SU-DHL-6 (cell line): Measurements from ENCODE around the gene SCIMP.
"Not testable (repeated sequence)": the region's sequence is repeated elsewhere in the genome, so short reads cannot be mapped to it uniquely, and the experiment has no call there.

Experiments used
- H2AFZ ChIP-seq: fragments of 200-600 bp; sonication (generic); 2 replicates; pipeline ENCODE4 v1.6.1; 2014; ENCODE audit warnings: low read depth, mild to moderate bottlenecking, moderate library complexity, mixed read lengths, antibody characterized with exemption, low read length; ENCODE audit not compliant: severe bottlenecking
- H3F3A ChIP-seq: fragments of 200-600 bp; shearing (Covaris generic); 2 replicates; pipeline ENCODE4 v1.6.0; 2016; ENCODE audit warnings: antibody characterized with exemption, mild to moderate bottlenecking; ENCODE audit not compliant: insufficient read depth
- H3K27ac ChIP-seq: fragments of 200-600 bp; sonication (generic); 2 replicates; pipeline ENCODE4 v1.5.1; 2016; ENCODE audit warnings: low read depth, mild to moderate bottlenecking, low read length, moderate library complexity, mixed read lengths
- H3K27me3 ChIP-seq: fragments of 200-600 bp; sonication (generic), shearing (Covaris generic); 2 replicates; pipeline ENCODE4 v1.6.0; 2014; ENCODE audit warnings: mild to moderate bottlenecking, low read length
- H3K36me3 ChIP-seq: fragments of 200-600 bp; sonication (generic); 2 replicates; pipeline ENCODE4 v1.6.1; 2014; ENCODE audit warnings: mild to moderate bottlenecking, low read length, mixed read lengths
- H3K4me2 ChIP-seq: fragments of 300-600, 200-600 bp; shearing (Covaris generic), sonication (generic); 2 replicates; pipeline ENCODE4 v1.6.0; 2014; ENCODE audit warnings: low read length, low read depth, mild to moderate bottlenecking; ENCODE audit not compliant: poor library complexity, severe bottlenecking
- H3K4me3 ChIP-seq: fragments of 200-600 bp; sonication (generic); 2 replicates; pipeline ENCODE4 v1.5.1; 2014; ENCODE audit warnings: antibody characterized with exemption, low read length, mild to moderate bottlenecking, mixed read lengths; ENCODE audit not compliant: insufficient read depth, poor library complexity, severe bottlenecking
- H3K79me2 ChIP-seq: fragments of 200-600 bp; sonication (generic); 2 replicates; pipeline ENCODE4 v1.6.1; 2014; ENCODE audit warnings: mild to moderate bottlenecking, low read length, moderate library complexity; ENCODE audit not compliant: insufficient read depth
- H3K9ac ChIP-seq: fragments of 200-600 bp; sonication (generic); 2 replicates; pipeline ENCODE4 v1.7.0; 2014; ENCODE audit warnings: mild to moderate bottlenecking, low read length
- H3K9me2 ChIP-seq: fragments of 200-600 bp; sonication (generic); replicated peaks from 2 replicates; pipeline ENCODE4 v1.6.1; 2014; ENCODE audit warnings: low read length; ENCODE audit not compliant: insufficient read depth
- H3K9me3 ChIP-seq: fragments of 200-600 bp; sonication (generic); 2 replicates; pipeline ENCODE4 v1.6.1; 2014; ENCODE audit warnings: low read length, mixed read lengths; ENCODE audit not compliant: insufficient read depth
- H4K20me1 ChIP-seq: fragments of 200-600 bp; sonication (generic); 2 replicates; pipeline ENCODE4 v1.6.1; 2014; ENCODE audit warnings: low read depth, mild to moderate bottlenecking, antibody characterized with exemption, low read length, moderate library complexity, mixed read lengths
- EZH2phosphoT487 ChIP-seq: fragments of 200-600 bp; sonication (generic), shearing (Covaris generic); conservative IDR thresholded peaks from 2 replicates; pipeline ENCODE4 v1.6.1; 2018; ENCODE audit warnings: mild to moderate bottlenecking, antibody characterized with exemption, low read length, moderate library complexity, mixed read lengths
- TF ChIP-seq, protein P1 (sequence below): fragments of 200-600 bp; sonication (generic); IDR thresholded peaks from one replicate; pipeline ENCODE4 v1.5.1; 2017; ENCODE audit warnings: antibody characterized with exemption, mild to moderate bottlenecking, low read length, moderate library complexity; ENCODE audit not compliant: insufficient read depth, poor library complexity, severe bottlenecking

SCIMP gene

DNA sequence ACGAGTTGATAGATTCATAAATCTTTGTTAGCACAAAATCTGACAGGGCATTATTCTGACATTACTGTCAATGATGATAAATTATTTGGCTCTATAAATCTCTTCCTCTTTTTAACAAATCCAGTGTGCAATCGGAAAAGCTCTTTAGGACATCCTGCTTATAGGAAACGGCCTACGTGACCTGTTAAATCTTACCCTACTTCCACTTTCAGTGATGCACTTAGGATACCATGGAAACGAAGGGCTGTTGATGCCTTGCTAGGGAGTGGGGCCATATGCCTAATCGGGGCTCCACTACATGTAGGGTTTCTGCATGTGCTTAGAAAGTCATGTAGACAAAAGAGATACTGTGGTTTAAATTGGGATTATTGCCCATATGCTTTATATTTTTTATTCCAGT, 70.2 kb downstream of the SCIMP start:
- Histone ChIP-seq H3K9ac (no peak overlapping the region), H3K4me2 (no peak overlapping the region), H3K27ac (no peak overlapping the region), H3F3A (no peaks in the 10 kb centered on the region), H4K20me1 (no peaks in the 10 kb centered on the region), H3K9me2 (no peaks in the 10 kb centered on the region), H3K79me2 (no peaks in the 10 kb centered on the region), H3K4me3 (no peak overlapping the region), H2AFZ (no peak overlapping the region), H3K27me3 (no peaks in the 10 kb centered on the region), H3K9me3 (no peaks in the 10 kb centered on the region), H3K36me3 (no peaks in the 10 kb centered on the region)
- no peak for TF ChIP-seq EZH2phosphoT487
- TF ChIP-seq, protein P1, sequence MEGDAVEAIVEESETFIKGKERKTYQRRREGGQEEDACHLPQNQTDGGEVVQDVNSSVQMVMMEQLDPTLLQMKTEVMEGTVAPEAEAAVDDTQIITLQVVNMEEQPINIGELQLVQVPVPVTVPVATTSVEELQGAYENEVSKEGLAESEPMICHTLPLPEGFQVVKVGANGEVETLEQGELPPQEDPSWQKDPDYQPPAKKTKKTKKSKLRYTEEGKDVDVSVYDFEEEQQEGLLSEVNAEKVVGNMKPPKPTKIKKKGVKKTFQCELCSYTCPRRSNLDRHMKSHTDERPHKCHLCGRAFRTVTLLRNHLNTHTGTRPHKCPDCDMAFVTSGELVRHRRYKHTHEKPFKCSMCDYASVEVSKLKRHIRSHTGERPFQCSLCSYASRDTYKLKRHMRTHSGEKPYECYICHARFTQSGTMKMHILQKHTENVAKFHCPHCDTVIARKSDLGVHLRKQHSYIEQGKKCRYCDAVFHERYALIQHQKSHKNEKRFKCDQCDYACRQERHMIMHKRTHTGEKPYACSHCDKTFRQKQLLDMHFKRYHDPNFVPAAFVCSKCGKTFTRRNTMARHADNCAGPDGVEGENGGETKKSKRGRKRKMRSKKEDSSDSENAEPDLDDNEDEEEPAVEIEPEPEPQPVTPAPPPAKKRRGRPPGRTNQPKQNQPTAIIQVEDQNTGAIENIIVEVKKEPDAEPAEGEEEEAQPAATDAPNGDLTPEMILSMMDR = no peak

DNA sequence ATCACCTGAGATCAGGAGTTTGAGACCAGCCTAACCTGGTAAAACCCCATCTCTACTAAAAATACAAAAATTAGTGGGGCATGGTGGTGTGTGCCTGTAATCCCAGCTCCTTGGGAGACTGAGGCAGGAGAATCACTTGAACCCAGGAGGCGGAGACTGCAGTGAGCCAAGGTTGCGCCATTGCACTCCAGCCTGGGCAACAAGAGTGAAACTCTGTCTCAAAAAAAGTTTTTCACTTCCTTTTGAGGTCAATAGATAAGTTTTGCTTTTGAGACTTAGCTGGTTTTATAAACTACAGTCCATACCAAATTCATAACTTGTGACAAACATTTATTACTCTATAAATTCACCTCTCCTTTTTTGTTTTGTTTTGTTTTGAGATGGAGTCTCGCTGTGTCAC, 72.9 kb downstream of the SCIMP start:
- H3K9me2 ChIP-seq, H3F3A ChIP-seq, H3K9me3 ChIP-seq, H4K20me1 ChIP-seq, H3K36me3 ChIP-seq, H3K27ac ChIP-seq, H3K79me2 ChIP-seq, H3K9ac ChIP-seq, H2AFZ ChIP-seq, H3K27me3 ChIP-seq, H3K4me2 ChIP-seq, H3K4me3 ChIP-seq: not testable (repeated sequence)

DNA sequence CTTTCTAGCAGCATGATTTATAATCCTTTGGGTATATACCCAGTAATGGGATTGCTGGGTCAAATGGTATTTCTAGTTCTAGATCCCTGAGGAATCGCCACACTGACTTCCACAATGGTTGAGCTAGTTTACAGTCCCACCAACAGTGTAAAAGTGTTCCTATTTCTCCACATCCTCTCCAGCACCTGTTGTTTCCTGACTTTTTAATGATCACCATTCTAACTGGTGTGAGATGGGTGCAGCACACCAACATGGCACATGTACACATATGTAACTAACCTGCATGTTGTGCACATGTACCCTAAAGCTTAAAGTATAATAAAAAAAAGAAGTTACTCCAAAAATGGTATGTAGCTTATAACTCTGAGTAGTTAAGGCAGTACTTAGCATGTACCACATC, 74.0 kb downstream of the SCIMP start:
- H3F3A ChIP-seq, H3K27ac ChIP-seq, H3K9me3 ChIP-seq, H3K36me3 ChIP-seq, H3K79me2 ChIP-seq, H4K20me1 ChIP-seq, H2AFZ ChIP-seq, H3K27me3 ChIP-seq, H3K9me2 ChIP-seq, H3K4me2 ChIP-seq, H3K9ac ChIP-seq, H3K4me3 ChIP-seq: not testable (repeated sequence)
